PFSK-1 (cell line): ENCODE data around the gene SOWAHC.

Source experiments
- FOXP2 ChIP-seq: optimal IDR thresholded peaks from 2 replicates; pipeline ENCODE3; 2011; ENCODE audit warnings: borderline replicate concordance, control low read depth, inconsistent platforms; ENCODE audit not compliant: insufficient read depth; ENCODE audit errors: extremely low read length, extremely low read depth
- POLR2AphosphoS5 ChIP-seq: IDR thresholded peaks from 2 replicates; pipeline ENCODE4 v1.6.1; 2012; ENCODE audit warnings: low read depth, mild to moderate bottlenecking, control low read depth, low read length, moderate library complexity
- SIN3A ChIP-seq: IDR thresholded peaks from 2 replicates; pipeline ENCODE4 v1.6.1; 2012; ENCODE audit warnings: mild to moderate bottlenecking, low read length, moderate library complexity, borderline replicate concordance; ENCODE audit not compliant: insufficient read depth
- TAF1 ChIP-seq: IDR thresholded peaks from 2 replicates; pipeline ENCODE4 v1.6.1; 2012; ENCODE audit warnings: low read length, control low read depth, borderline replicate concordance; ENCODE audit not compliant: insufficient read depth
- TF ChIP-seq, protein P1 (sequence below), 2 experiments: IDR thresholded peaks; 2 replicates each; pipeline versions ENCODE4 v1.6.1 to v1.8.0; 2011 to 2012; ENCODE audit warnings: low read depth in 2 of 2, low read length in 2 of 2, control low read depth in 1 of 2, inconsistent platforms in 1 of 2, mild to moderate bottlenecking in 1 of 2, moderate library complexity in 1 of 2; ENCODE audit not compliant: insufficient read depth in 1 of 2

Gene SOWAHC

DNA sequence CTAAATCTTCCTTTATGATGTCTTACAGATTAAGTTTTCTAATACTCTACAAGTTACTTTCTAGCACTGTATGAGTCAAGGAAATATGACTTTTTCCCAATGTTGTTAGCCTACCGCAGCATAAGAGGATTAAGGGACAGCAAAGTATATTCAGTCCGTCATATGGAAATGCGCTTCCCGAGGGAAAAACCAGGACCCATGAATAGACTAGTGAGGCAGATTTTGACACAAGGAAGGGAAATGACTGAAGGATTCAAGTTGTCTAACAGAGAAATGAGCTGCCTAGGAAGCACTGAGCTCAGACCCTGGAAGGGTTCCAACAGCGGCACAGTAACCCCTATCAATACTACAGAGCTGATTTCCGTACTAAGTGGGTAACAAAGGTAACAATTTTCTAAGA is 12.4 kb upstream of the SOWAHC start:
- TF ChIP-seq SIN3A (no peak), POLR2AphosphoS5 (no peak), TAF1 (no peak), FOXP2 (no peak)
- TF ChIP-seq, protein P1, sequence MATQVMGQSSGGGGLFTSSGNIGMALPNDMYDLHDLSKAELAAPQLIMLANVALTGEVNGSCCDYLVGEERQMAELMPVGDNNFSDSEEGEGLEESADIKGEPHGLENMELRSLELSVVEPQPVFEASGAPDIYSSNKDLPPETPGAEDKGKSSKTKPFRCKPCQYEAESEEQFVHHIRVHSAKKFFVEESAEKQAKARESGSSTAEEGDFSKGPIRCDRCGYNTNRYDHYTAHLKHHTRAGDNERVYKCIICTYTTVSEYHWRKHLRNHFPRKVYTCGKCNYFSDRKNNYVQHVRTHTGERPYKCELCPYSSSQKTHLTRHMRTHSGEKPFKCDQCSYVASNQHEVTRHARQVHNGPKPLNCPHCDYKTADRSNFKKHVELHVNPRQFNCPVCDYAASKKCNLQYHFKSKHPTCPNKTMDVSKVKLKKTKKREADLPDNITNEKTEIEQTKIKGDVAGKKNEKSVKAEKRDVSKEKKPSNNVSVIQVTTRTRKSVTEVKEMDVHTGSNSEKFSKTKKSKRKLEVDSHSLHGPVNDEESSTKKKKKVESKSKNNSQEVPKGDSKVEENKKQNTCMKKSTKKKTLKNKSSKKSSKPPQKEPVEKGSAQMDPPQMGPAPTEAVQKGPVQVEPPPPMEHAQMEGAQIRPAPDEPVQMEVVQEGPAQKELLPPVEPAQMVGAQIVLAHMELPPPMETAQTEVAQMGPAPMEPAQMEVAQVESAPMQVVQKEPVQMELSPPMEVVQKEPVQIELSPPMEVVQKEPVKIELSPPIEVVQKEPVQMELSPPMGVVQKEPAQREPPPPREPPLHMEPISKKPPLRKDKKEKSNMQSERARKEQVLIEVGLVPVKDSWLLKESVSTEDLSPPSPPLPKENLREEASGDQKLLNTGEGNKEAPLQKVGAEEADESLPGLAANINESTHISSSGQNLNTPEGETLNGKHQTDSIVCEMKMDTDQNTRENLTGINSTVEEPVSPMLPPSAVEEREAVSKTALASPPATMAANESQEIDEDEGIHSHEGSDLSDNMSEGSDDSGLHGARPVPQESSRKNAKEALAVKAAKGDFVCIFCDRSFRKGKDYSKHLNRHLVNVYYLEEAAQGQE (IDR thresholded peaks at IDR 0.05; ENCODE audit: insufficient read depth in 1 of 2, low read depth in 2 of 2, low read length in 2 of 2) = no peak

- TF ChIP-seq POLR2AphosphoS5 (no peak), FOXP2 (no peak), TAF1 (no peak), SIN3A (no peak)
- TF ChIP-seq, protein P1 (IDR thresholded peaks at IDR 0.05; ENCODE audit: insufficient read depth in 1 of 2, low read depth in 2 of 2, low read length in 2 of 2) = no peak
These were observed 11.5 kb upstream of the SOWAHC start for GRCh38 chr2:109602617-109603188.

DNA sequence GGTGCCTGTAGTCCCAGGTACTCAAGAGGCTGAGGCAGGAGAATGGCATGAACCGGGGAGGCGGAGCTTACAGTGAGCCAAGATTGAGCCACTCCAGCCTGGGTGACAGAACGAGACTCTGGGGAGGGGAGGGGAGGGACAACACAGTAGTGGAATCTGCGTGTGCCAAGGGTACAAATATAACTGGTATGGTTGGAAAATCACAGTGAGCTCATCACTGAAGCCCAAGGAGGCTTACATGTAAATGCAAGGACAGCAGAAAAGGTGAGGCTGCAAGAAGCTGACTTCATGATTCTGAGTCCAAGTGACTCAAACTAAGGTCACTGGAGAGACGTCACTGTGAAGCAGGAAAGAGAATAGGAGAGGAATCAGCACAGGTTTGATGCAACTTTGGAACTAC is 9.6 kb upstream of the SOWAHC start:
- TF ChIP-seq TAF1 = no peak
- TF ChIP-seq SIN3A = no peak
- TF ChIP-seq FOXP2 = no peak
- TF ChIP-seq, protein P1 (IDR thresholded peaks at IDR 0.05; ENCODE audit: insufficient read depth in 1 of 2, low read depth in 2 of 2, low read length in 2 of 2) = no peak
- TF ChIP-seq POLR2AphosphoS5 = no peak

- no peak for TF ChIP-seq SIN3A
- TF ChIP-seq, protein P1 (IDR thresholded peaks at IDR 0.05; ENCODE audit: insufficient read depth in 1 of 2, low read depth in 2 of 2, low read length in 2 of 2) = no peak
These were observed 6.4 kb upstream of the SOWAHC start for GRCh38 chr2:109607766-109608165.

- TF ChIP-seq, protein P1 (IDR thresholded peaks at IDR 0.05; ENCODE audit: insufficient read depth in 1 of 2, low read depth in 2 of 2, low read length in 2 of 2) = no peak
- no peak for TF ChIP-seq POLR2AphosphoS5
These were observed 4.7 kb upstream of the SOWAHC start for GRCh38 chr2:109609352-109610024.
